ENCODE data around the gene RRP9. TPM values are rescaled to one million over a fixed set of nuclear protein-coding genes. Genes with fewer than 3 reads are reported as not detected.
"Not testable (repeated sequence)": the region's sequence is repeated elsewhere in the genome, so short reads cannot be mapped to it uniquely, and the experiment has no call there.

RRP9 gene
- 11.0 TPM for polyA plus RNA-seq (2013, experiment 1 of 2)
- polyA plus RNA-seq (2013, experiment 2 of 2) = 10.5 TPM

DNA sequence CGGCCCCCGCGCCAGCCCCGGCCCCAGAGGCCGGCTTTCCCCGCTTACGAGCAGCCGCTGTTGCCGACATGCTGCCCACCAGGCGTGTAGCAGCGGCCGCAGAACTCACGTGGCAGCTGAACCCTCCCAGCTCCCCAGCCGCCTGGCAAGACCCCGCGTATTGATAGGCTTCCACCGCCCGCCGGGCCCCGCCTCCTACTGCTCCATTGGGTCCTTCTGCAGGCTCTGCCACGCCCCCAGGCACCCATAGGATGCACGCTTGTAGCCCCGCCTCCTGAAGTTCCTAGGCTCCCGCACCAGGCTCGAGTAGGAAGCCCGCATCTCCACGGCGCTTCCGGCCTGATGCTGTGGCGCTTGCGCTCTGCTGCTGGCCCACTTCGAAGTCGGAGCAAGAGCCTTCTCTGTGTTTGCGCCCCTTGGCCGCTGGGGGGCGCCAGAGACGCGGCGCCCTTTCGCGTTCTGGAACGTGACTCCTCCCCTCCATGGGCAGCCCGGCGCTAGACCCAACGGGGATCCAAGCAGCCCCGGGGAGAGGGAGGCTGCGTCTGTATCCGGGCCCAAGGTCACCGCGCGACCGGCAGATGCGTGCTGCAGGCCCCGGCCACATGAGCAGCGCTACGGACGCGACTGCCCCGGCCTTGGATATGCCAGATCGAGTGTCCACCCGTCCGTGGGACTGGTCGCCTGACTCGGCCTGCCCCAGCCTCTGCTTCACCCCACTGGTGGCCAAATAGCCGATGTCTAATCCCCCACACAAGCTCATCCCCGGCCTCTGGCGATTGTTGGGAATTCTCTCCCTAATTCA is at the start of gene RRP9, which contains the start of gene PARP3:
Gene RRP9, minus strand, starts transcription at position 107 of the 805 bp plus-strand sequence. Its CDS starts 37 bp downstream, at position 70.
Gene PARP3, plus strand, starts transcription at position 566 of the 805 bp plus-strand sequence. CDS start 993 bp downstream, outside the sequence.
- peak; percentile 100 for DNase-seq (ENCODE audit: low spot score)
- Histone ChIP-seq H2AFZ (ENCODE audit: low read length) (peak within 1 kb of the TSS; percentile 96), H2AK5ac (ENCODE audit: low read depth, low read length) (peak within 1 kb of the TSS; percentile 10), H3K23ac (ENCODE audit: low read depth, low read length, poor library complexity) (peak within 1 kb of the TSS; percentile 75), H3K14ac (ENCODE audit: low read length) (peak within 1 kb of the TSS; percentile 58), H3K9me3 (replicated peaks in 1 of 2; ENCODE audit: control insufficient read depth in 2 of 2, insufficient read depth in 1 of 2, low read depth in 1 of 2, low read length in 2 of 2) (no peaks in the 10 kb centered on the region), H3K27ac (replicated peaks; ENCODE audit: low read length) (no peak within 1 kb of the TSS), H3K79me1 (ENCODE audit: low read depth, low read length) (peaks cover 5% of the 10 kb centered on the region), H3K4me2 (ENCODE audit: insufficient read depth, low read length, poor library complexity, severe bottlenecking) (peak within 1 kb of the TSS; percentile 86), H3K9ac (ENCODE audit: low read depth, low read length, poor library complexity) (peak within 1 kb of the TSS; percentile 83), H2BK12ac (ENCODE audit: low read length) (peak within 1 kb of the TSS; percentile 91), H3K18ac (ENCODE audit: low read length) (peak within 1 kb of the TSS; percentile 86), H3K4ac (ENCODE audit: low read length) (peak within 1 kb of the TSS; percentile 19), H3K36me3 (replicated peaks in 1 of 2; ENCODE audit: control insufficient read depth in 2 of 2, insufficient read depth in 2 of 2, low read length in 2 of 2) (peaks cover 10 to 24% of the 10 kb centered on the region in 2 donors), H3K27me3 (ENCODE audit: control insufficient read depth in 3 of 3, insufficient read depth in 3 of 3, low read depth in 1 of 3, low read length in 3 of 3) (no peaks in the 10 kb centered on the region), H2BK5ac (ENCODE audit: low read length) (peak within 1 kb of the TSS; percentile 26), H3K4me3 (ENCODE audit: low read length in 2 of 2) (peak within 1 kb of the TSS; percentile 56 to 90), H2BK120ac (ENCODE audit: low read depth, low read length) (peak within 1 kb of the TSS; percentile 52), H2BK15ac (ENCODE audit: low read length) (peak within 1 kb of the TSS; percentile 47), H3K4me1 (ENCODE audit: control insufficient read depth in 2 of 2, insufficient read depth in 1 of 2, low read depth in 1 of 2, low read length in 2 of 2) (peaks cover 7% of the 10 kb centered on the region in 2 donors), H4K91ac (ENCODE audit: low read depth, low read length, poor library complexity) (peak within 1 kb of the TSS; percentile 39), H4K8ac (ENCODE audit: low read depth, low read length) (peak within 1 kb of the TSS; percentile 74)
- WGBS, 2 donors (ENCODE audit: extremely low coverage in 2 of 2, insufficient read length in 2 of 2, insufficient replicate concordance in 1 of 2) = no CpG with 5 or more reads among the region's 67 CpGs

GRCh38 chr3:51990501-51990971 is 48.8 kb upstream of the RRP9 start:
- H3K14ac ChIP-seq (ENCODE audit: low read length); H2BK12ac ChIP-seq (ENCODE audit: low read length); H3K4me3 ChIP-seq (ENCODE audit: low read length in 2 of 2); H2AFZ ChIP-seq (ENCODE audit: low read length); H2BK5ac ChIP-seq (ENCODE audit: low read length); H3K9ac ChIP-seq (ENCODE audit: low read depth, low read length, poor library complexity); H2BK120ac ChIP-seq (ENCODE audit: low read depth, low read length); H4K91ac ChIP-seq (ENCODE audit: low read depth, low read length, poor library complexity); DNase-seq (ENCODE audit: low spot score); H3K4me2 ChIP-seq (ENCODE audit: insufficient read depth, low read length, poor library complexity, severe bottlenecking); H4K8ac ChIP-seq (ENCODE audit: low read depth, low read length); H3K4ac ChIP-seq (ENCODE audit: low read length); H3K9me3 ChIP-seq (replicated peaks in 1 of 2; ENCODE audit: control insufficient read depth in 2 of 2, insufficient read depth in 1 of 2, low read depth in 1 of 2, low read length in 2 of 2); H2BK15ac ChIP-seq (ENCODE audit: low read length); H3K27me3 ChIP-seq (ENCODE audit: control insufficient read depth in 3 of 3, insufficient read depth in 3 of 3, low read depth in 1 of 3, low read length in 3 of 3); H2AK5ac ChIP-seq (ENCODE audit: low read depth, low read length); H3K27ac ChIP-seq (replicated peaks; ENCODE audit: low read length): not testable (repeated sequence)
- peaks cover 17% of the 10 kb centered on the region for H3K79me1 ChIP-seq (ENCODE audit: low read depth, low read length)
- H3K18ac ChIP-seq (ENCODE audit: low read length) = peak overlapping the region; percentile 9
- WGBS, 2 donors (ENCODE audit: extremely low coverage in 2 of 2, insufficient read length in 2 of 2, insufficient replicate concordance in 1 of 2) = no CpG with 5 or more reads among the region's 38 CpGs
- peaks cover 30 to 41% of the 10 kb centered on the region in 2 donors for H3K36me3 ChIP-seq (replicated peaks in 1 of 2; ENCODE audit: control insufficient read depth in 2 of 2, insufficient read depth in 2 of 2, low read length in 2 of 2)
- peak overlapping the region; percentile 17 for H3K23ac ChIP-seq (ENCODE audit: low read depth, low read length, poor library complexity)
- peaks cover 11 to 14% of the 10 kb centered on the region in 2 donors for H3K4me1 ChIP-seq (ENCODE audit: control insufficient read depth in 2 of 2, insufficient read depth in 1 of 2, low read depth in 1 of 2, low read length in 2 of 2)

DNA sequence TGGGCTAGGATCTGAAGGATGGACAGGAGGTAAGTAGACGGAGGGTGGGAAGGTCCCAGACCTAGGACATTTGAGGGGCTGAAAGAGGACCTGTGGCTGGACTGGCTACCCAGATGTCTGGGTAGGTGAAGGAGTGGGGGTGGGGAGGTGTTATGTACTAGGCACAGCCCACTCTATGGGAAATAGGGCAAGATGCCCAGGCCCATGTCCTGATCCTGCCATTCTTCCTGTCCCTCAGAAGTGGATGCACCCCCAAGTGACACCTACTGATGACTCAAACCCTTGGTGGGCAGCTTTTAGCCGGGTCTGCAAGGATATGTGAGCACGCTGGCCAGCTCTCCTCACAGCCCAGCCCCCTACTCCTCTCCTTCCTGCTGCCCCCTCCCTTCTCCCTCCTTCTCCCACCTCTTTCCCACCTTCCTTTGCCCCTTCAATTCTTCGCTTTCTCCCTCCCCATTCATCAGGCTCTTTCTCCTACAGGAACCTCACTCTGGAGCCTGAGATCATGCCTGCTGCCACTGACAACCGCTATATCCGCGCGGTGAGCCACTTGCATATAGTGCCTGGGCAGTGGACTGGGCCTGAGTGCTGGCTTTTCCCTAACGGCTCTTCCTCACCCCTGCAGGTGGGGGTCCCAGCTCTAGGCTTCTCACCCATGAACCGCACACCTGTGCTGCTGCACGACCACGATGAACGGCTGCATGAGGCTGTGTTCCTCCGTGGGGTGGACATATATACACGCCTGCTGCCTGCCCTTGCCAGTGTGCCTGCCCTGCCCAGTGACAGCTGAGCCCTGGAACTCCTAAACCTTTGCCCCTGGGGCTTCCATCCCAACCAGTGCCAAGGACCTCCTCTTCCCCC is 46.8 kb upstream of the RRP9 start:
- Histone ChIP-seq H2BK15ac (ENCODE audit: low read length) (no peak overlapping the region), H3K4me3 (ENCODE audit: low read length in 2 of 2) (no peak overlapping the region), H2BK12ac (ENCODE audit: low read length) (peak overlapping the region; percentile 31), H2AFZ (ENCODE audit: low read length) (no peak overlapping the region), H3K27me3 (ENCODE audit: control insufficient read depth in 3 of 3, insufficient read depth in 3 of 3, low read depth in 1 of 3, low read length in 3 of 3) (no peaks in the 10 kb centered on the region), H3K4me2 (ENCODE audit: insufficient read depth, low read length, poor library complexity, severe bottlenecking) (no peak overlapping the region), H3K4ac (ENCODE audit: low read length) (no peak overlapping the region), H3K4me1 (ENCODE audit: control insufficient read depth in 2 of 2, insufficient read depth in 1 of 2, low read depth in 1 of 2, low read length in 2 of 2) (peaks cover 10% of the 10 kb centered on the region in 2 donors), H2BK5ac (ENCODE audit: low read length) (no peak overlapping the region), H3K9ac (ENCODE audit: low read depth, low read length, poor library complexity) (peak overlapping the region; percentile 56), H3K79me1 (ENCODE audit: low read depth, low read length) (peaks cover 15% of the 10 kb centered on the region), H3K9me3 (replicated peaks in 1 of 2; ENCODE audit: control insufficient read depth in 2 of 2, insufficient read depth in 1 of 2, low read depth in 1 of 2, low read length in 2 of 2) (no peaks in the 10 kb centered on the region), H3K14ac (ENCODE audit: low read length) (no peak overlapping the region), H2AK5ac (ENCODE audit: low read depth, low read length) (peak overlapping the region; percentile 44), H3K23ac (ENCODE audit: low read depth, low read length, poor library complexity) (peak overlapping the region; percentile 14), H4K8ac (ENCODE audit: low read depth, low read length) (no peak overlapping the region), H3K18ac (ENCODE audit: low read length) (no peak overlapping the region), H4K91ac (ENCODE audit: low read depth, low read length, poor library complexity) (no peak overlapping the region), H2BK120ac (ENCODE audit: low read depth, low read length) (peak overlapping the region; percentile 36), H3K36me3 (replicated peaks in 1 of 2; ENCODE audit: control insufficient read depth in 2 of 2, insufficient read depth in 2 of 2, low read length in 2 of 2) (peaks cover 19 to 22% of the 10 kb centered on the region in 2 donors), H3K27ac (replicated peaks; ENCODE audit: low read length) (peak overlapping the region; percentile 23)
- no CpG with 5 or more reads among the region's 15 CpGs for WGBS, 2 donors (ENCODE audit: extremely low coverage in 2 of 2, insufficient read length in 2 of 2, insufficient replicate concordance in 1 of 2)
- DNase-seq (ENCODE audit: low spot score) = no peak

Measured in neuronal stem cell (in vitro differentiated cells).